HepG2 (cell line): ENCODE measurements around the gene MRPL58. TPM values are rescaled to one million over a fixed set of nuclear protein-coding genes. Genes with fewer than 3 reads are reported as not detected.

ENCODE experiments used
- EP300 ChIP-seq, 3 experiments: sonication (generic) in 1 of 3; formaldehyde crosslinking in 1 of 3; IDR thresholded peaks; 2 replicates each; pipeline versions ENCODE4 v1.5.1 to v1.6.1; 2011 to 2020; ENCODE audit warnings: low read depth in 2 of 3, low read length in 2 of 3, borderline replicate concordance in 1 of 3, improper control_type of control experiment in 1 of 3, mild to moderate bottlenecking in 1 of 3, missing genetic modification reagents in 1 of 3, moderate library complexity in 1 of 3
- GTF3A ChIP-seq: sonication (generic); formaldehyde crosslinking; conservative IDR thresholded peaks from 2 replicates; pipeline ENCODE4 v1.4.0; 2020; ENCODE audit warnings: mild to moderate bottlenecking, missing genetic modification reagents
- MTERF4 ChIP-seq: sonication (generic); formaldehyde crosslinking; IDR thresholded peaks from 2 replicates; pipeline ENCODE4 v1.8.0; 2023; ENCODE audit warnings: mild to moderate bottlenecking, missing genetic modification reagents
- NR2F1 ChIP-seq, 2 experiments: fragments of 450-650 bp in 1 of 2; formaldehyde crosslinking in 1 of 2; IDR thresholded peaks; 2 replicates each; pipeline versions ENCODE4 v1.5.0 to v1.6.1; 2016 to 2020; ENCODE audit warnings: mild to moderate bottlenecking in 1 of 2, missing compliant biosample characterization in 1 of 2, missing genetic modification reagents in 1 of 2, moderate library complexity in 1 of 2
- PAXIP1 ChIP-seq: sonication (generic); formaldehyde crosslinking; conservative IDR thresholded peaks from 2 replicates; pipeline ENCODE4 v1.4.0; 2020; ENCODE audit warnings: mild to moderate bottlenecking, missing genetic modification reagents, moderate library complexity
- PLSCR1 ChIP-seq: sonication (generic); formaldehyde crosslinking; IDR thresholded peaks from 2 replicates; pipeline ENCODE4 v1.5.0; 2020; ENCODE audit warnings: missing genetic modification reagents, mild to moderate bottlenecking, borderline replicate concordance
- TFAP4 ChIP-seq: sonication (generic); IDR thresholded peaks from 2 replicates; pipeline ENCODE4 v1.6.1; 2016; ENCODE audit warnings: low read depth, borderline replicate concordance
- THAP8 ChIP-seq: sonication (generic); formaldehyde crosslinking; IDR thresholded peaks from 2 replicates; pipeline ENCODE4 v1.5.1; 2020; ENCODE audit warnings: missing genetic modification reagents, mild to moderate bottlenecking, borderline replicate concordance
- THAP9 ChIP-seq: sonication (generic); formaldehyde crosslinking; IDR thresholded peaks from 2 replicates; pipeline ENCODE4; 2020; ENCODE audit warnings: missing genetic modification reagents, mild to moderate bottlenecking, borderline replicate concordance
- U2AF2 ChIP-seq: fragments of 200-400 bp; formaldehyde crosslinking; IDR thresholded peaks from 2 replicates; pipeline ENCODE4 v1.6.1; 2017; ENCODE audit warnings: low read depth, mild to moderate bottlenecking, low read length
- ZC3H13 ChIP-seq: sonication (generic); formaldehyde crosslinking; IDR thresholded peaks from 2 replicates; pipeline ENCODE4 v1.8.1; 2023; ENCODE audit warnings: mild to moderate bottlenecking, missing genetic modification reagents, moderate library complexity
- ZNF101 ChIP-seq: sonication (generic); formaldehyde crosslinking; IDR thresholded peaks from 2 replicates; pipeline ENCODE4 v1.4.0; 2020; ENCODE audit warnings: mild to moderate bottlenecking, low read depth, missing genetic modification reagents, borderline replicate concordance
- ZNF260 ChIP-seq: sonication (generic); formaldehyde crosslinking; IDR thresholded peaks from 2 replicates; pipeline ENCODE4 v1.4.0; 2020; ENCODE audit warnings: missing genetic modification reagents, low read depth, mild to moderate bottlenecking, borderline replicate concordance
- polyA plus RNA-seq, 8 experiments: library from polyadenylated mRNA; depleted of rRNA in 3 of 8; stranded (reverse) in 7 of 8; unstranded in 1 of 8; fragments of >200 nt; fragmentation: Illumina TruSeq in 4 of 8; extraction: Trizol in 4 of 8; gene quantifications; 2 replicates each; pipeline versions ENCODE4 v1.2.1 to v1.2.3, GENCODE V29; 2011 to 2016; ENCODE audit warnings: low read depth in 4 of 8, missing spikeins in 1 of 8, mixed read lengths in 1 of 8; ENCODE audit not compliant: insufficient read depth in 1 of 8
- total RNA-seq, 5 experiments: library from RNA; depleted of rRNA; stranded (reverse); fragments of >200 nt; fragmentation: Illumina TruSeq; extraction: Trizol; gene quantifications; 2 replicates each; pipeline ENCODE4 v1.2.3, GENCODE V29; 2016; ENCODE audit warnings: low read depth in 1 of 5

The MRPL58 gene
- total and polyA plus RNA-seq, 2 of the 13 experiments (the other 11 are each of a cell fraction or from before 2014, with no cell fraction given), result 44.9 to 68.9 TPM

- peak; percentile 94; the same call in 1 of the 2 replicates for TF ChIP-seq MTERF4 (CRISPR knock-in tag)
- 0 out of 2 replicates have a peak, but pooled peaks have one; percentile 45 for TF ChIP-seq ZNF260 (CRISPR knock-in tag)
- TF ChIP-seq THAP9 (CRISPR knock-in tag), result peak; percentile 78; the same call in 1 of the 2 replicates
- TF ChIP-seq ZC3H13 (CRISPR knock-in tag), result 0 out of 2 replicates have a peak, but pooled peaks have one; percentile 77
- peak; percentile 67; the same call in 1 of the 2 replicates for TF ChIP-seq THAP8 (CRISPR knock-in tag)
- no peak for TF ChIP-seq ZNF101
- peak; percentile 67 for TF ChIP-seq PAXIP1 (CRISPR knock-in tag)
- no peak for TF ChIP-seq PLSCR1 (CRISPR knock-in tag)
- no peak for TF ChIP-seq U2AF2
- peak in 1 of 2 experiments; percentile 56; a peak in 1 of 4 replicates for TF ChIP-seq EP300 (IDR thresholded peaks at IDR 0.05; ENCODE audit: low read depth in 2 of 2, low read length in 2 of 2)
- no peak; the same call in 1 of the 2 replicates for TF ChIP-seq EP300 (CRISPR knock-in tag; IDR thresholded peaks at IDR 0.05; ENCODE audit: borderline replicate concordance)
- TF ChIP-seq TFAP4, result peak; percentile 65; the same call in 1 of the 2 replicates
- no peak; the same call in 1 of the 2 replicates for TF ChIP-seq GTF3A
- peak; percentile 37 to 61; a peak in 3 of 4 replicates for TF ChIP-seq NR2F1 (CRISPR knock-in tag; IDR thresholded peaks at IDR 0.05)
Measured at GRCh38 chr17:75046407-75047289, 34.2 kb downstream of the MRPL58 start, which contains the start of the genes ATP5PD and KCTD2 (continued).
